GM18519 (cell line): ENCODE results near the gene MEIS2.
"Not testable (repeated sequence)": the region's sequence is repeated elsewhere in the genome, so short reads cannot be mapped to it uniquely, and the experiment has no call there.

ENCODE experiments used
- ATAC-seq: cut with Tn5 transposase; IDR thresholded peaks from one replicate; pipeline ENCODE4 v1.9.1; 2021; ENCODE audit warnings: mild to moderate bottlenecking, moderate library complexity; ENCODE audit not compliant: unreplicated experiment, low FRiP score

The MEIS2 gene

GRCh38 chr15:37015035-37015434, 85.3 kb downstream of the MEIS2 start:
- no peak for ATAC-seq

GRCh38 chr15:37014566-37014965, 85.8 kb downstream of the MEIS2 start:
- no peak for ATAC-seq

GRCh38 chr15:37014137-37014536, 86.2 kb downstream of the MEIS2 start:
- ATAC-seq: no peak

GRCh38 chr15:37010595-37010994, 89.8 kb downstream of the MEIS2 start:
- no peak for ATAC-seq

- no peak for ATAC-seq
Measured at GRCh38 chr15:37009288-37009687, 91.1 kb downstream of the MEIS2 start.

GRCh38 chr15:37008205-37008604, 92.1 kb downstream of the MEIS2 start:
- no peak for ATAC-seq

GRCh38 chr15:37007301-37007700, 93.0 kb downstream of the MEIS2 start:
- no peak for ATAC-seq

- no peak for ATAC-seq
Measured at GRCh38 chr15:37004981-37005735, 95.2 kb downstream of the MEIS2 start.

- ATAC-seq: no peak
Measured at GRCh38 chr15:37004373-37004869, 95.9 kb downstream of the MEIS2 start.

GRCh38 chr15:37002041-37002672, 98.2 kb downstream of the MEIS2 start:
- no peak for ATAC-seq

GRCh38 chr15:37001417-37001816, 98.9 kb downstream of the MEIS2 start:
- ATAC-seq: no peak

- ATAC-seq: no peak
Measured at GRCh38 chr15:36999778-37000177, 100.6 kb downstream of the MEIS2 start.

- ATAC-seq: no peak
Measured at GRCh38 chr15:36996538-36997181, 103.7 kb downstream of the MEIS2 start.

- no peak for ATAC-seq
Measured at GRCh38 chr15:36996121-36996520, 104.2 kb downstream of the MEIS2 start.

- no peak for ATAC-seq
Measured at GRCh38 chr15:36994790-36995189, 105.6 kb downstream of the MEIS2 start.

GRCh38 chr15:36992454-36992853, 107.9 kb downstream of the MEIS2 start:
- ATAC-seq: no peak

GRCh38 chr15:36988947-36989346, 111.4 kb downstream of the MEIS2 start:
- no peak for ATAC-seq

GRCh38 chr15:36982430-36982829, 117.9 kb downstream of the MEIS2 start:
- ATAC-seq: no peak

GRCh38 chr15:36980281-36980680, 120.1 kb downstream of the MEIS2 start:
- ATAC-seq: not testable (repeated sequence)

- ATAC-seq: no peak
Measured at GRCh38 chr15:36978625-36979024, 121.7 kb downstream of the MEIS2 start.

- ATAC-seq: no peak
Measured at GRCh38 chr15:36978126-36978525, 122.2 kb downstream of the MEIS2 start.
